PC-3 (cell line): ENCODE results near the gene NDRG2. TPM values are rescaled to one million over a fixed set of nuclear protein-coding genes. Genes with fewer than 3 reads are reported as not detected.
"Not testable (repeated sequence)": the region's sequence is repeated elsewhere in the genome, so short reads cannot be mapped to it uniquely, and the experiment has no call there.

Experiments used
- ATAC-seq: fragments of 200-7000 bp; cut with Tn5 transposase; 2 replicates; pipeline ENCODE4 v1.9.1; 2020; ENCODE audit warnings: mild to moderate bottlenecking, moderate library complexity
- BruUV-seq: library from RNA; stranded (reverse); fragments of 400-500 nt; replicated peaks from 2 replicates; lab custom pipeline; 2021; lab: Mats Ljungman, UMichigan
- CTCF ChIA-PET: fragments of 300-600 bp; sonication (Branson Sonifier 250); formaldehyde crosslinking; loops from one replicate; lab custom pipeline; 2022; ENCODE audit warnings: antibody characterized with exemption; lab: Charles Lee
- POLR2A ChIA-PET: fragments of 300-600 bp; sonication (Branson Sonifier 250); formaldehyde crosslinking; loops from one replicate; lab custom pipeline; 2022; ENCODE audit warnings: antibody characterized with exemption; ENCODE audit not compliant: unreplicated experiment; lab: Charles Lee
- DNase-seq: peaks from one replicate; pipeline ENCODE4 v3.0.0-alpha.2; 2015
- H2AFZ ChIP-seq: fragments of 300-600 bp; sonication (generic); 2 replicates; pipeline ENCODE4 v1.6.0; 2016; ENCODE audit warnings: antibody characterized with exemption, low read length
- H3F3A ChIP-seq: fragments of 300-600 bp; sonication (generic); one replicate; pipeline ENCODE4 v1.6.0; 2017; ENCODE audit warnings: antibody characterized with exemption, low read length, control low read depth, mild to moderate bottlenecking; ENCODE audit not compliant: unreplicated experiment
- H3K27ac ChIP-seq: fragments of 300-600 bp; sonication (generic); 2 replicates; pipeline ENCODE4 v1.5.1; 2016; ENCODE audit warnings: mild to moderate bottlenecking, low read length
- H3K27me3 ChIP-seq: fragments of 300-600 bp; sonication (generic); 2 replicates; pipeline ENCODE4 v1.6.1; 2016; ENCODE audit warnings: low read length, mixed read lengths
- H3K36me3 ChIP-seq: fragments of 300-600 bp; sonication (generic); 2 replicates; pipeline ENCODE4 v1.6.1; 2016; ENCODE audit warnings: low read depth, mixed run types, low read length, mixed read lengths
- H3K4me1 ChIP-seq: fragments of 300-600 bp; sonication (generic); 2 replicates; pipeline ENCODE4 v1.5.1; 2016; ENCODE audit warnings: low read length; ENCODE audit not compliant: insufficient read depth
- H3K4me2 ChIP-seq: fragments of 300-600 bp; sonication (generic); 2 replicates; pipeline ENCODE4 v1.6.0; 2016; ENCODE audit warnings: low read length
- H3K4me3 ChIP-seq: fragments of 300-600 bp; sonication (generic); 2 replicates; pipeline ENCODE4 v1.5.1; 2016; ENCODE audit warnings: mild to moderate bottlenecking, low read length, mixed read lengths
- H3K79me2 ChIP-seq: fragments of 300-600 bp; sonication (generic); 2 replicates; pipeline ENCODE4 v1.6.1; 2017; ENCODE audit warnings: low read length, mixed read lengths
- H3K9ac ChIP-seq: fragments of 300-600 bp; sonication (generic); 2 replicates; pipeline ENCODE4 v1.6.0; 2016; ENCODE audit warnings: mild to moderate bottlenecking, low read length
- H3K9me2 ChIP-seq: fragments of 300-600 bp; sonication (generic); replicated peaks from 2 replicates; pipeline ENCODE4 v1.6.1; 2016; ENCODE audit warnings: mixed run types, low read length, mixed read lengths
- H3K9me3 ChIP-seq: fragments of 300-600 bp; sonication (generic); 2 replicates; pipeline ENCODE4 v1.6.1; 2016; ENCODE audit warnings: low read length, mixed read lengths
- H4K20me1 ChIP-seq: fragments of 300-600 bp; sonication (generic); 2 replicates; pipeline ENCODE4 v1.6.1; 2016; ENCODE audit warnings: low read length, mixed read lengths
- EZH2 ChIP-seq: fragments of 300-600 bp; sonication (generic); IDR thresholded peaks from one replicate; pipeline ENCODE4 v1.6.1; 2017; ENCODE audit warnings: antibody characterized with exemption, mild to moderate bottlenecking, low read length; ENCODE audit not compliant: unreplicated experiment
- EZH2phosphoT487 ChIP-seq: fragments of 300-600 bp; sonication (generic); IDR thresholded peaks from 2 replicates; pipeline ENCODE4 v1.6.1; 2018; ENCODE audit warnings: mild to moderate bottlenecking, antibody characterized with exemption, low read length, borderline replicate concordance
- intact Hi-C: fragments of 100-400 bp; cut with micrococcal nuclease; formaldehyde crosslinking; loops from 2 replicates; pipeline ENCODE4 v1.9.0; 2023
- total RNA-seq: library from RNA; depleted of rRNA; stranded (reverse); fragments of >200 nt; gene quantifications from 2 replicates; pipeline ENCODE4 v1.2.3, GENCODE V29; 2014
- TF ChIP-seq, protein P1 (sequence below): fragments of 300-600 bp; sonication (generic); conservative IDR thresholded peaks from 2 replicates; pipeline ENCODE4 v1.5.1; 2017; ENCODE audit warnings: antibody characterized with exemption, low read depth, mild to moderate bottlenecking, low read length

Gene NDRG2
- total RNA-seq, 1 experiment from 2014 or later = 4.0 TPM

DNA sequence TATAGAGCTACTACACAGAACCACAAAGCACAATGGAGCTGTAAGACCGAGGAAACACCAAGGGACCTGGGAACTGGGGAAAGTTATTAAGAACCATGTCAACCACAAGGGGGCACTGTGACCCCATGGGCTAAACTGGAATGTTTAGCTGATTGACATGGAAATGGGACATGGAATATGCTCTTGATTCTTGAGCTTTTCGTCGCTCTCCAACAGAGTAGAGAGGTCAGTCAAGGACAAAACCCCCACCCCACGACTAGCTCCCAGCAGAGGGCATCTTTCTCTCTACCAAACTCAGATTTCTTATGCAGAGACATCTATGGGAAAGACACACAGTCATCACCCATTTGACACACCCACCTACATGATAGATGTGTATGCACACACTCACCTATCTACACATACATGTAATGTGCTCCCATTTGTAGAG is 10.1 kb downstream of the NDRG2 start:
- BruUV-seq = no TSS peak
- intact Hi-C loops = loop anchor here (1.0 kb wide), 2 partner anchors 26 to 93 kb away; no protein-coding TSS in a partner anchor
- H3K9me2 ChIP-seq = no peaks in the 10 kb centered on the region
- H3K4me3 ChIP-seq = no peak overlapping the region
- H3K9ac ChIP-seq = no peak overlapping the region
- DNase-seq (peak; percentile 92), ATAC-seq (peak; percentile 94)
- H3F3A ChIP-seq = no peaks in the 10 kb centered on the region
- H3K4me1 ChIP-seq = no peaks in the 10 kb centered on the region
- H4K20me1 ChIP-seq = no peaks in the 10 kb centered on the region
- H3K9me3 ChIP-seq = no peaks in the 10 kb centered on the region
- no peak overlapping the region for H3K27ac ChIP-seq
- no peak overlapping the region for H2AFZ ChIP-seq
- ChIA-PET CTCF (interaction anchor here (0.5 to 1.9 kb wide), 11 partner anchors 9 to 343 kb away, joined by 3 to 23 read pairs (median 6); no protein-coding TSS in a partner anchor), POLR2A (no interaction called here)
- H3K36me3 ChIP-seq = no peaks in the 10 kb centered on the region
- H3K27me3 ChIP-seq = peaks cover 34% of the 10 kb centered on the region
- no peak overlapping the region for H3K4me2 ChIP-seq
- H3K79me2 ChIP-seq = no peaks in the 10 kb centered on the region
- TF ChIP-seq, protein P1, sequence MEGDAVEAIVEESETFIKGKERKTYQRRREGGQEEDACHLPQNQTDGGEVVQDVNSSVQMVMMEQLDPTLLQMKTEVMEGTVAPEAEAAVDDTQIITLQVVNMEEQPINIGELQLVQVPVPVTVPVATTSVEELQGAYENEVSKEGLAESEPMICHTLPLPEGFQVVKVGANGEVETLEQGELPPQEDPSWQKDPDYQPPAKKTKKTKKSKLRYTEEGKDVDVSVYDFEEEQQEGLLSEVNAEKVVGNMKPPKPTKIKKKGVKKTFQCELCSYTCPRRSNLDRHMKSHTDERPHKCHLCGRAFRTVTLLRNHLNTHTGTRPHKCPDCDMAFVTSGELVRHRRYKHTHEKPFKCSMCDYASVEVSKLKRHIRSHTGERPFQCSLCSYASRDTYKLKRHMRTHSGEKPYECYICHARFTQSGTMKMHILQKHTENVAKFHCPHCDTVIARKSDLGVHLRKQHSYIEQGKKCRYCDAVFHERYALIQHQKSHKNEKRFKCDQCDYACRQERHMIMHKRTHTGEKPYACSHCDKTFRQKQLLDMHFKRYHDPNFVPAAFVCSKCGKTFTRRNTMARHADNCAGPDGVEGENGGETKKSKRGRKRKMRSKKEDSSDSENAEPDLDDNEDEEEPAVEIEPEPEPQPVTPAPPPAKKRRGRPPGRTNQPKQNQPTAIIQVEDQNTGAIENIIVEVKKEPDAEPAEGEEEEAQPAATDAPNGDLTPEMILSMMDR = peak; percentile 94
- TF ChIP-seq EZH2phosphoT487 = no peak

DNA sequence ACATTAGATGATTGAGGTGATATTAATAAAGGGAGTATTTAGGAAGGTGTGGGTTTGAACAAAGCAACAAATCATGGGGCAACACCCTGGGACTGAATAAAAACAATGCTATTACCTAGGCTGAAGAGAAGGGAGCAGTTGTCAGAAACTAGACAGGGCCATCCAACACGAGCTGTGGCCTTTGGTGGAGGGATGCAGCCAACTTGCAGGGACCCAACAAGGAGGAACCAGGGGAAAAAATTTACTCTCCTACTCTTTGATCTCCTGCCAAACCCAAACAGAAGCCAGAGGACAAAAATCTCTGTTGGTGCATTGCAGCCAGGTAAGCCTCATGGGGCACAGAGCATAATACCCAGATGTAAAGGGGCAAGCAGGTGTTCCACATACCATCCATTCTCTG is 13.7 kb downstream of the NDRG2 start:
- Histone ChIP-seq H3K9me3 (no peaks in the 10 kb centered on the region), H3F3A (no peaks in the 10 kb centered on the region), H3K79me2 (no peaks in the 10 kb centered on the region), H3K4me1 (no peaks in the 10 kb centered on the region), H3K27me3 (peaks cover 24% of the 10 kb centered on the region), H3K36me3 (no peaks in the 10 kb centered on the region), H3K4me3 (no peak overlapping the region), H4K20me1 (no peaks in the 10 kb centered on the region), H3K9ac (no peak overlapping the region), H3K9me2 (no peaks in the 10 kb centered on the region), H3K27ac (no peak overlapping the region), H3K4me2 (no peak overlapping the region), H2AFZ (no peak overlapping the region)
- TF ChIP-seq, protein P1 = no peak
- TF ChIP-seq EZH2 = no peak
- TF ChIP-seq EZH2phosphoT487 = no peak
- CTCF ChIA-PET = interaction anchor here (0.6 kb wide), 1 partner anchor 39 kb away, joined by 3 read pairs; no protein-coding TSS in a partner anchor
- ATAC-seq (no peak), DNase-seq (no peak)
- BruUV-seq = no TSS peak
- intact Hi-C loops = no loop called here
- POLR2A ChIA-PET = no interaction called here

DNA sequence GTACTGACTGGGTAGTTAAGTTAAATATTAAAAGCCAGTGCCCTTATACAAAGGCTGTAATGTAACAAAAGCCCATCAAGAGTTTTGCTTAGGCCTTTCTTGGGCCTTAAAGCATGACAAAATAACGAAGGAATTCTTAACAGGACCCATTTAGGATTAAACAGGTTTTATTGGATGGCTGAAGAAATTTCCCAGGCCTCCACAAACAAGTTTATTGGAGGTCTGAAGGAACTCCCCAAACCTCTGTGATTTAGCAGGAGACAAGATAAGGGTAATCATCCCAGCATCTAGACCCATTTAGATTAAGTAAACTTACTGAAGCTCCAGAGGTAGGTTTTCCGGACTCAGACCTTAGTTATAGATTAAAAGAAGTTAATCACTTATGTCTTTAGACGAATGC is 15.1 kb downstream of the NDRG2 start:
- ATAC-seq, H2AFZ ChIP-seq, H3K4me1 ChIP-seq, H3K36me3 ChIP-seq, H4K20me1 ChIP-seq, H3K4me2 ChIP-seq, H3K9ac ChIP-seq, DNase-seq, intact Hi-C loops, H3K4me3 ChIP-seq, POLR2A ChIA-PET, H3K79me2 ChIP-seq, BruUV-seq, H3K27ac ChIP-seq, H3F3A ChIP-seq, H3K9me3 ChIP-seq, H3K9me2 ChIP-seq: not testable (repeated sequence)
- peaks cover 24% of the 10 kb centered on the region for H3K27me3 ChIP-seq
- CTCF ChIA-PET = interaction anchor here (0.6 kb wide), 1 partner anchor 35 kb away, joined by 4 read pairs; no protein-coding TSS in a partner anchor
